SH-SY5Y (cell line): Measurements from ENCODE around the gene GSTA4.

Experiments
- GATA2 ChIP-seq: IDR thresholded peaks from 2 replicates; pipeline ENCODE4 v1.6.1; 2011; ENCODE audit warnings: mild to moderate bottlenecking, low read depth, low read length
- GATA3 ChIP-seq: IDR thresholded peaks from 2 replicates; pipeline ENCODE4 v1.6.1; 2011; ENCODE audit warnings: low read depth, mild to moderate bottlenecking, low read length, moderate library complexity

DNA sequence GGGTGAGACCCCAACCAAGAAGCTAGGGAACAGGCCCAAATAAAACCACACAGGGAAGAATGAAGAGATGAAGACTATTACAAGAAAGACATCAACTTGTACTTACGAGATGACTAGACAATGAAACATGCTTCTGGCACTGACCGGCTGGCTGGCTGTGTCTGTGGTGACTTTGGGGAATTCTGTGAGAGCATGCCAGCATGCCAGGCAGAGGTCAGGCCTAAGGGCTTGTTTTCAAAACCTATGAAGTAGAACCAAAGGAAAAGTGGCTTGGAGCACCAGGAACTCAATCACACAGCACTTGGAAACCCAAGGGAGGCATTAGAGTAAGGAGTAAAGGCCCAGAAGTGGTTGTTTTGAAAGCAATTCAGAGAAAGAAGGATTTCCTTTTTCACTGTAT is 57.2 kb downstream of the GSTA4 start:
- no peak for TF ChIP-seq GATA2
- no peak for TF ChIP-seq GATA3
